IMR-90 (cell line): Measurements from ENCODE around the gene CCDC97. TPM values are rescaled to one million over a fixed set of nuclear protein-coding genes. Genes with fewer than 3 reads are reported as not detected.

ENCODE experiments used
- ATAC-seq: fragments of 200-7000 bp; cut with Tn5 transposase; 2 replicates; pipeline ENCODE4 v1.9.1; 2020; ENCODE audit warnings: low read depth, mild to moderate bottlenecking, moderate library complexity
- BruUV-seq: library from RNA; stranded (reverse); fragments of 400-500 nt; replicated peaks from 2 replicates; lab custom pipeline; 2021; lab: Mats Ljungman, UMichigan
- CTCF ChIA-PET: fragments of 300-600 bp; formaldehyde crosslinking; extraction: SDS; loops from one replicate; lab custom pipeline; 2021; ENCODE audit warnings: antibody characterized with exemption; lab: Yijun Ruan, JAX
- POLR2A ChIA-PET: fragments of 300-600 bp; sonication (Branson Sonifier 250); formaldehyde crosslinking; loops from one replicate; lab custom pipeline; 2022; ENCODE audit warnings: antibody characterized with exemption; ENCODE audit not compliant: unreplicated experiment; lab: Charles Lee
- DNase-seq: peaks from one replicate; pipeline ENCODE4 v3.0.0; 2013
- H2AFZ ChIP-seq: replicated peaks from 2 replicates; pipeline ENCODE3; 2013; ENCODE audit warnings: low read length, mild to moderate bottlenecking; ENCODE audit not compliant: poor library complexity
- H2AK5ac ChIP-seq: 2 replicates; pipeline ENCODE4 v1.6.1; 2013; ENCODE audit warnings: low read depth, low read length, inconsistent platforms
- H2AK9ac ChIP-seq: replicated peaks from 2 replicates; pipeline ENCODE3; 2013; ENCODE audit warnings: mild to moderate bottlenecking, low read depth, low read length, moderate library complexity; ENCODE audit not compliant: poor library complexity
- H2BK120ac ChIP-seq: 2 replicates; pipeline ENCODE4 v1.6.1; 2013; ENCODE audit warnings: low read depth, low read length, inconsistent platforms
- H2BK15ac ChIP-seq: 3 replicates; pipeline ENCODE4 v1.6.1; 2013; ENCODE audit warnings: low read depth, low read length, inconsistent platforms
- H2BK20ac ChIP-seq: 2 replicates; pipeline ENCODE4 v1.6.1; 2013; ENCODE audit warnings: low read depth, mild to moderate bottlenecking, inconsistent platforms, low read length, moderate library complexity
- H2BK5ac ChIP-seq: 2 replicates; pipeline ENCODE4 v1.6.1; 2013; ENCODE audit warnings: mild to moderate bottlenecking, low read depth, low read length, inconsistent platforms; ENCODE audit not compliant: poor library complexity, severe bottlenecking
- H3K14ac ChIP-seq: replicated peaks from 2 replicates; pipeline ENCODE4 v1.6.1; 2013; ENCODE audit warnings: low read depth, low read length, inconsistent platforms
- H3K18ac ChIP-seq: 2 replicates; pipeline ENCODE4 v1.6.1; 2013; ENCODE audit warnings: low read depth, low read length, control low read depth
- H3K23ac ChIP-seq: 2 replicates; pipeline ENCODE4 v1.6.1; 2013; ENCODE audit warnings: low read depth, low read length, inconsistent platforms
- H3K27ac ChIP-seq: 2 replicates; pipeline ENCODE4 v1.5.1; 2013; ENCODE audit warnings: mild to moderate bottlenecking, control low read depth, low read length; ENCODE audit not compliant: insufficient read depth
- H3K27me3 ChIP-seq: 2 replicates; pipeline ENCODE4 v1.6.1; 2013; ENCODE audit warnings: low read length; ENCODE audit not compliant: control insufficient read depth, insufficient read depth
- H3K36me3 ChIP-seq: 2 replicates; pipeline ENCODE4 v1.6.1; 2013; ENCODE audit warnings: low read length, mixed read lengths; ENCODE audit not compliant: control insufficient read depth, insufficient read depth
- H3K4ac ChIP-seq: 2 replicates; pipeline ENCODE4 v1.6.1; 2013; ENCODE audit warnings: low read depth, low read length, inconsistent platforms
- H3K4me1 ChIP-seq: 2 replicates; pipeline ENCODE4 v1.6.1; 2013; ENCODE audit warnings: low read length, mixed read lengths; ENCODE audit not compliant: control insufficient read depth, insufficient read depth
- H3K4me2 ChIP-seq: 2 replicates; pipeline ENCODE4 v1.6.1; 2013; ENCODE audit warnings: low read depth, mild to moderate bottlenecking, control low read depth, low read length, moderate library complexity
- H3K4me3 ChIP-seq: 2 replicates; pipeline ENCODE4 v1.5.1; 2013; ENCODE audit warnings: low read depth, mild to moderate bottlenecking, control low read depth, low read length, moderate library complexity; ENCODE audit not compliant: insufficient read depth
- H3K56ac ChIP-seq: 2 replicates; pipeline ENCODE4 v1.6.1; 2013; ENCODE audit warnings: low read length, inconsistent platforms; ENCODE audit not compliant: insufficient read depth; ENCODE audit errors: extremely low read depth
- H3K79me1 ChIP-seq, 2 experiments: 2 replicates each; pipeline ENCODE4 v1.6.1; 2013; ENCODE audit warnings: low read length in 2 of 2, inconsistent platforms in 1 of 2, low read depth in 1 of 2
- H3K9ac ChIP-seq: 2 replicates; pipeline ENCODE4 v1.6.1; 2013; ENCODE audit warnings: low read depth, low read length, control low read depth
- H3K9me1 ChIP-seq: 2 replicates; pipeline ENCODE4 v1.6.1; 2013; ENCODE audit warnings: low read length, inconsistent platforms; ENCODE audit not compliant: insufficient read depth
- H3K9me3 ChIP-seq: 2 replicates; pipeline ENCODE4 v1.6.1; 2013; ENCODE audit warnings: low read length; ENCODE audit not compliant: control insufficient read depth, insufficient read depth
- H4K20me1 ChIP-seq: 2 replicates; pipeline ENCODE4 v1.6.1; 2013; ENCODE audit warnings: low read length, inconsistent platforms; ENCODE audit not compliant: insufficient read depth
- H4K5ac ChIP-seq: 2 replicates; pipeline ENCODE4 v1.6.1; 2013; ENCODE audit warnings: mild to moderate bottlenecking, low read depth, low read length, control low read depth
- H4K8ac ChIP-seq, 2 experiments: 2 replicates each; pipeline ENCODE4 v1.6.1; 2013; ENCODE audit warnings: low read depth in 2 of 2, low read length in 2 of 2, control low read depth in 1 of 2, inconsistent platforms in 1 of 2
- H4K91ac ChIP-seq: 2 replicates; pipeline ENCODE4 v1.6.1; 2013; ENCODE audit warnings: low read depth, low read length, inconsistent platforms; ENCODE audit not compliant: insufficient read depth
- BHLHE40 ChIP-seq: fragments of 150-350 bp; IDR thresholded peaks from 2 replicates; pipeline ENCODE4 v1.6.1; 2016; ENCODE audit warnings: mild to moderate bottlenecking, low read depth, low read length
- CEBPB ChIP-seq: IDR thresholded peaks from 2 replicates; pipeline ENCODE4 v1.6.1; 2012; ENCODE audit warnings: low read depth, low read length, improper control_type of control experiment
- CHD1 ChIP-seq: IDR thresholded peaks from 2 replicates; pipeline ENCODE4 v1.6.1; 2012; ENCODE audit warnings: low read depth, low read length, improper control_type of control experiment
- ELK1 ChIP-seq: fragments of 150-350 bp; IDR thresholded peaks from 2 replicates; pipeline ENCODE4 v1.6.1; 2016; ENCODE audit warnings: low read depth, mild to moderate bottlenecking, low read length, moderate library complexity, borderline replicate concordance
- FOS ChIP-seq: fragments of 150-350 bp; IDR thresholded peaks from 2 replicates; pipeline ENCODE4 v1.6.1; 2016; ENCODE audit warnings: low read depth, low read length
- MAFK ChIP-seq: IDR thresholded peaks from 2 replicates; pipeline ENCODE4 v1.6.1; 2012; ENCODE audit warnings: low read depth, low read length, improper control_type of control experiment
- MAZ ChIP-seq: IDR thresholded peaks from 2 replicates; pipeline ENCODE4 v1.6.1; 2012; ENCODE audit warnings: low read depth, mild to moderate bottlenecking, low read length, improper control_type of control experiment, moderate library complexity, borderline replicate concordance
- MXI1 ChIP-seq: IDR thresholded peaks from 2 replicates; pipeline ENCODE4 v1.6.1; 2012; ENCODE audit warnings: low read depth, mild to moderate bottlenecking, low read length, moderate library complexity, borderline replicate concordance
- NFE2L2 ChIP-seq: fragments of 150-350 bp; IDR thresholded peaks from 2 replicates; pipeline ENCODE4 v1.6.1; 2016; ENCODE audit warnings: low read depth, mild to moderate bottlenecking, low read length
- POLR2A ChIP-seq: IDR thresholded peaks from 2 replicates; pipeline ENCODE4 v1.6.1; 2012; ENCODE audit warnings: mild to moderate bottlenecking, low read depth, low read length
- RAD21 ChIP-seq: IDR thresholded peaks from 2 replicates; pipeline ENCODE4 v1.6.1; 2012; ENCODE audit warnings: low read length, improper control_type of control experiment
- RCOR1 ChIP-seq: IDR thresholded peaks from 2 replicates; pipeline ENCODE4 v1.6.1; 2012; ENCODE audit warnings: mild to moderate bottlenecking, low read length, improper control_type of control experiment; ENCODE audit not compliant: insufficient replicate concordance
- RFX5 ChIP-seq: IDR thresholded peaks from 2 replicates; pipeline ENCODE4 v1.8.0; 2012; ENCODE audit warnings: low read depth, mild to moderate bottlenecking, low read length, moderate library complexity
- SMC3 ChIP-seq: fragments of 150-350 bp; IDR thresholded peaks from 2 replicates; pipeline ENCODE4 v1.6.1; 2016; ENCODE audit warnings: low read depth, mild to moderate bottlenecking, antibody characterized with exemption, low read length, moderate library complexity
- WGBS, 2 experiments: methylation state at CpG; one replicate each; pipeline versions ENCODE4 v1.1.5 to v1.1.7; 2013; ENCODE audit warnings: missing lambda C conversion rate in 2 of 2; ENCODE audit not compliant: insufficient read length in 1 of 2; ENCODE audit errors: extremely low coverage in 2 of 2; 5-methylcytosine and 5-hydroxymethylcytosine counted together
- dilution Hi-C: fragments of 300-500 bp; cut with HindIII; formaldehyde crosslinking; loops from one replicate; pipeline ENCODE4 v1.14.3; 2018; ENCODE audit warnings: low sequenced_read_pairs; ENCODE audit not compliant: unreplicated experiment
- in situ Hi-C: fragments of 300-500 bp; cut with MboI; formaldehyde crosslinking; loops from 3 replicates; pipeline ENCODE4 v1.14.3; 2019; ENCODE audit warnings: low sequenced_read_pairs, inconsistent platforms, mixed read lengths
- intact Hi-C: fragments of 100-400 bp; cut with micrococcal nuclease; formaldehyde crosslinking; loops from 2 replicates; pipeline ENCODE4 v1.10.0; 2022
- polyA plus RNA-seq, 3 experiments: library from polyadenylated mRNA; depleted of rRNA; stranded (reverse); fragments of >200 nt; gene quantifications; 2 replicates each; pipeline ENCODE4 v1.2.3, GENCODE V29; 2012; ENCODE audit warnings: low replicate concordance in 1 of 3
- total RNA-seq: library from RNA; depleted of rRNA; stranded (reverse); fragments of >200 nt; gene quantifications from 2 replicates; pipeline ENCODE4 v1.2.3, GENCODE V29; 2012
- TF ChIP-seq, protein P1 (sequence below): fragments of 150-350 bp; IDR thresholded peaks from 2 replicates; pipeline ENCODE4 v1.6.1; 2017; ENCODE audit warnings: mild to moderate bottlenecking, antibody characterized with exemption, low read length, low read depth

The CCDC97 gene
- total and polyA plus RNA-seq, 2 of the 4 experiments (the other 2 are of a cell fraction): 4.1 to 11.0 TPM

- Histone ChIP-seq H2BK120ac (peak overlapping the region; percentile 11; the same call in 1 of the 2 replicates), H3K4me1 (peaks cover 9% of the 10 kb centered on the region), H3K27me3 (no peaks in the 10 kb centered on the region), H3K4me3 (peak overlapping the region; percentile 55), H4K20me1 (peaks cover 40% of the 10 kb centered on the region), H3K9me3 (no peaks in the 10 kb centered on the region), H2BK15ac (peak overlapping the region; percentile 16; the same call in 2 of the 3 replicates), H3K56ac (peak overlapping the region; percentile 61), H3K14ac (peak overlapping the region; percentile 49), H3K27ac (peak overlapping the region; percentile 84), H2AK5ac (peak overlapping the region; percentile 87), H2AK9ac (peak overlapping the region; percentile 92), H3K18ac (peak overlapping the region; percentile 14), H4K5ac (peak overlapping the region; percentile 10), H4K8ac (peak overlapping the region; percentile 31 to 76; a peak in 2 of 4 replicates), H3K4ac (peak overlapping the region; percentile 92), H3K23ac (peak overlapping the region; percentile 58), H3K9me1 (peaks cover 8% of the 10 kb centered on the region; the same call in 1 of the 2 replicates), H2BK20ac (no peak overlapping the region), H2AFZ (peak overlapping the region; percentile 67), H3K4me2 (peak overlapping the region; percentile 74), H3K79me1 (peaks cover 8 to 34% of the 10 kb centered on the region in 2 experiments; a peak in 3 of 4 replicates), H3K36me3 (peaks cover 23% of the 10 kb centered on the region), H4K91ac (peak overlapping the region; percentile 62), H3K9ac (peak overlapping the region; percentile 81), H2BK5ac (peak overlapping the region; percentile 81)
- DNase-seq (peak; percentile 96), ATAC-seq (peak; percentile 0)
- CTCF ChIA-PET: interaction anchor here (0.6 to 2.3 kb wide), 5 partner anchors 11 to 484 kb away, joined by 3 to 16 read pairs (median 4); no protein-coding TSS in a partner anchor
- 0% methylated on average over 17 of the region's 46 CpGs; no CpG with 5 or more reads in 1 of the 2 experiments for WGBS, 2 experiments
- POLR2A ChIA-PET: interaction anchor here (1.9 kb wide), 1 partner anchor 59 kb away, joined by 6 read pairs; no protein-coding TSS in a partner anchor
- dilution Hi-C loops (no loop called here), in situ Hi-C loops (loop anchor here (5.0 to 25.0 kb wide), 2 partner anchors 61 to 601 kb away; no protein-coding TSS in a partner anchor), intact Hi-C loops (loop anchor here (2.0 to 5.0 kb wide), 3 partner anchors 38 to 136 kb away; partner anchors contain the start of gene TGFB1)
- no TSS peak for BruUV-seq
- TF ChIP-seq CHD1 (peak; percentile 87; the same call in 1 of the 2 replicates), RCOR1 (peak; percentile 59), NFE2L2 (peak; percentile 40; the same call in 1 of the 2 replicates), BHLHE40 (peak; percentile 84), POLR2A (peak; percentile 92), MXI1 (no peak; the same call in 1 of the 2 replicates), SMC3 (no peak), MAFK (no peak), RFX5 (no peak), ELK1 (no peak), CEBPB (peak; percentile 58), FOS (peak; percentile 79), RAD21 (no peak), MAZ (no peak)
- TF ChIP-seq, protein P1, sequence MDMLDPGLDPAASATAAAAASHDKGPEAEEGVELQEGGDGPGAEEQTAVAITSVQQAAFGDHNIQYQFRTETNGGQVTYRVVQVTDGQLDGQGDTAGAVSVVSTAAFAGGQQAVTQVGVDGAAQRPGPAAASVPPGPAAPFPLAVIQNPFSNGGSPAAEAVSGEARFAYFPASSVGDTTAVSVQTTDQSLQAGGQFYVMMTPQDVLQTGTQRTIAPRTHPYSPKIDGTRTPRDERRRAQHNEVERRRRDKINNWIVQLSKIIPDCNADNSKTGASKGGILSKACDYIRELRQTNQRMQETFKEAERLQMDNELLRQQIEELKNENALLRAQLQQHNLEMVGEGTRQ: no peak; the same call in 1 of the 2 replicates
Observed at GRCh38 chr19:41263042-41263849, 46.7 kb upstream of the CCDC97 start.
